K562 (cell line): ENCODE measurements around the gene ACO2. TPM values are rescaled to one million over a fixed set of nuclear protein-coding genes. Genes with fewer than 3 reads are reported as not detected.
A peak's percentile ranks its signal among the peaks of the same experiment; 100 is the strongest.

Experiments used
- ATAC-seq: fragments of 200-7000 bp; cut with Tn5 transposase; 3 replicates; pipeline ENCODE4 v1.9.1; 2020; ENCODE audit warnings: moderate library complexity
- BruUV-seq: library from RNA; stranded (reverse); fragments of 400-500 nt; replicated peaks from 2 replicates; lab custom pipeline; 2021; lab: Mats Ljungman, UMichigan
- CTCF ChIA-PET: fragments of 300-600 bp; formaldehyde crosslinking; extraction: SDS; loops from one replicate; lab custom pipeline; 2021; ENCODE audit warnings: low intra/inter-chr PET ratio; lab: Yijun Ruan, JAX
- POLR2A ChIA-PET: fragments of 300-600, 350-650 bp; sonication (Branson Sonifier 250); formaldehyde crosslinking; extraction: SDS; loops from one replicate; lab custom pipeline; 2021; ENCODE audit warnings: antibody characterized with exemption, inconsistent platforms; lab: Yijun Ruan, JAX
- DNase-seq, 4 experiments: peaks; one replicate each; pipeline versions ENCODE4 v3.0.0 to v3.0.0-alpha.2; 2011 to 2018; ENCODE audit warnings: low spot score in 3 of 4, mixed read lengths in 3 of 4; ENCODE audit errors: extremely low read depth in 1 of 4
- FAIRE-seq: peaks from 2 replicates; lab custom pipeline; 2011; peaks lifted over from hg19 to GRCh38; lab: Jason Lieb, UNC
- H2AFZ ChIP-seq: 2 replicates; pipeline ENCODE4 v1.6.0; 2011; ENCODE audit warnings: low read depth, low read length, control low read depth, inconsistent platforms
- H3K27ac ChIP-seq: fragments of 200-600 bp; 3 replicates; pipeline ENCODE4 v1.8.0; 2011; ENCODE audit warnings: low read depth, mild to moderate bottlenecking, control low read depth, inconsistent platforms, low read length, moderate library complexity, mixed read lengths; ENCODE audit errors: extremely low read depth
- H3K27me3 ChIP-seq, 2 experiments: fragments of 300-600 bp in 1 of 2; 2 replicates in 1 of 2; 3 replicates in 1 of 2; pipeline versions ENCODE4 v1.6.0 to v1.8.0; 2011; ENCODE audit warnings: inconsistent platforms in 2 of 2, low read length in 2 of 2, mild to moderate bottlenecking in 1 of 2, mixed read lengths in 1 of 2, moderate library complexity in 1 of 2; ENCODE audit not compliant: control insufficient read depth in 2 of 2, insufficient read depth in 2 of 2
- H3K36me3 ChIP-seq: fragments of 300-600 bp; 3 replicates; pipeline ENCODE4 v1.8.0; 2011; ENCODE audit warnings: mild to moderate bottlenecking, low read length, inconsistent platforms; ENCODE audit not compliant: control insufficient read depth, insufficient read depth
- H3K4me1 ChIP-seq, 2 experiments: fragments of 200-600 bp in 1 of 2; replicated peaks in 1 of 2; 2 replicates in 1 of 2; 3 replicates in 1 of 2; pipeline versions ENCODE4 v1.5.1 to v1.8.0; 2011; ENCODE audit warnings: inconsistent platforms in 2 of 2, low read length in 2 of 2, mild to moderate bottlenecking in 1 of 2, mixed read lengths in 1 of 2, moderate library complexity in 1 of 2; ENCODE audit not compliant: control insufficient read depth in 2 of 2, insufficient read depth in 2 of 2
- H3K4me2 ChIP-seq: 2 replicates; pipeline ENCODE4 v1.6.1; 2011; ENCODE audit warnings: low read length, control low read depth, inconsistent platforms, mixed read lengths; ENCODE audit not compliant: insufficient read depth
- H3K4me3 ChIP-seq: fragments of 200-600 bp; sonication (generic), shearing (Covaris generic); 2 replicates; pipeline ENCODE4 v1.5.1; 2016; ENCODE audit warnings: control low read depth, inconsistent platforms
- H3K79me2 ChIP-seq: fragments of 200-600 bp; 3 replicates; pipeline ENCODE4 v1.8.0; 2011; ENCODE audit warnings: low read length, inconsistent platforms; ENCODE audit not compliant: control insufficient read depth, insufficient read depth
- H3K9ac ChIP-seq, 2 experiments: 2 replicates each; pipeline versions ENCODE4 v1.6.0 to v1.6.1; 2011; ENCODE audit warnings: low read depth in 2 of 2, low read length in 2 of 2, control low read depth in 1 of 2, inconsistent platforms in 1 of 2, mild to moderate bottlenecking in 1 of 2, mixed read lengths in 1 of 2; ENCODE audit not compliant: insufficient read depth in 1 of 2
- H3K9me1 ChIP-seq: one replicate; pipeline ENCODE4 v1.6.0; 2011; ENCODE audit warnings: inconsistent platforms, mild to moderate bottlenecking, low read length, moderate library complexity; ENCODE audit not compliant: control insufficient read depth, insufficient read depth
- H3K9me3 ChIP-seq: replicated peaks from 2 replicates; pipeline ENCODE4 v1.5.1; 2011; ENCODE audit warnings: low read depth, low read length, inconsistent platforms; ENCODE audit not compliant: control insufficient read depth, insufficient read depth
- H4K20me1 ChIP-seq: replicated peaks from 2 replicates; pipeline ENCODE4 v1.6.1; 2011; ENCODE audit warnings: low read length, inconsistent platforms, mixed read lengths; ENCODE audit not compliant: control insufficient read depth, insufficient read depth
- BRF1 ChIP-seq: IDR thresholded peaks from 3 replicates; pipeline ENCODE4 v1.6.1; 2011; ENCODE audit warnings: borderline replicate concordance, mild to moderate bottlenecking; ENCODE audit not compliant: insufficient read length; ENCODE audit errors: extremely low read depth
- HDAC1 ChIP-seq, 2 experiments: fragments of 450-650 bp; IDR thresholded peaks; 2 replicates each; pipeline ENCODE4 v1.6.1; 2016 to 2017; ENCODE audit warnings: inconsistent platforms in 1 of 2, mild to moderate bottlenecking in 1 of 2, moderate library complexity in 1 of 2
- TAF9B ChIP-seq: fragments of 450-650 bp; IDR thresholded peaks from 2 replicates; pipeline ENCODE4 v1.6.1; 2018; ENCODE audit warnings: mild to moderate bottlenecking; ENCODE audit not compliant: partially characterized antibody
- ZNF395 ChIP-seq: fragments of 200-800 bp; sonication (Bioruptor generic); IDR thresholded peaks from 2 replicates; pipeline ENCODE4 v1.6.1; 2017; ENCODE audit warnings: missing genetic modification characterization, missing compliant biosample characterization
- ZNF512 ChIP-seq: IDR thresholded peaks from 2 replicates; pipeline ENCODE4 v1.6.1; 2016; ENCODE audit warnings: missing genetic modification characterization, missing compliant biosample characterization
- WGBS: fragments of 100-300 bp; shearing (Covaris generic); methylation state at CpG from one replicate; pipeline ENCODE4 v1.1.6; 2016; ENCODE audit warnings: low coverage, mixed read lengths; ENCODE audit not compliant: insufficient coverage; ENCODE audit errors: missing lambda C conversion rate; 5-methylcytosine and 5-hydroxymethylcytosine counted together
- in situ Hi-C: fragments of 300-500 bp; cut with MboI; formaldehyde crosslinking; loops from 4 replicates; pipeline ENCODE4 v1.15.0; 2018; ENCODE audit warnings: inconsistent platforms, mixed read lengths
- intact Hi-C: fragments of 100-400 bp; cut with micrococcal nuclease; formaldehyde crosslinking; loops from 2 replicates; pipeline ENCODE4 v1.14.2; 2022
- polyA plus RNA-seq, 8 experiments: library from polyadenylated mRNA; depleted of rRNA in 4 of 8; stranded (reverse) in 5 of 8; unstranded in 3 of 8; fragments of >200 nt; fragmentation: Nextera tagmentation in 2 of 8; fragmentation: Illumina TruSeq in 1 of 8; extraction: Ambion mirVana in 2 of 8; extraction: Trizol in 1 of 8; gene quantifications; 2 replicates each; pipeline versions ENCODE4 v1.2.1 to v1.2.3, GENCODE V29; 2011 to 2014; ENCODE audit warnings: inconsistent platforms in 1 of 8, missing spikeins in 1 of 8
- total RNA-seq, 7 experiments: library from RNA; depleted of rRNA in 6 of 7; stranded (reverse); fragments of >200 nt in 6 of 7; fragmentation: Illumina TruSeq in 2 of 7; extraction: Trizol in 2 of 7; gene quantifications; 2 replicates each; pipeline versions ENCODE4 v1.2.1 to v1.2.3, GENCODE V29; 2011 to 2021; ENCODE audit warnings: low replicate concordance in 1 of 7

Gene ACO2
- total and polyA plus RNA-seq, 9 of the 15 experiments (the other 6 are each of a cell fraction or from before 2014, with no cell fraction given) = 16.2 to 119 (median 43.2) TPM

- ATAC-seq (no peak), FAIRE-seq (no peak), DNase-seq (no peak)
- H3K4me2 ChIP-seq = no peak overlapping the region
- H3K27me3 ChIP-seq = no peaks in the 10 kb centered on the region
- no peaks in the 10 kb centered on the region for H4K20me1 ChIP-seq
- peak overlapping the region; percentile 69; the same call in 1 of the 3 replicates for H3K27ac ChIP-seq
- intact Hi-C loops (loop anchor here (5.0 kb wide), 1 partner anchor 44 kb away; the partner anchor contains the start of genes ACO2 and PHF5A), in situ Hi-C loops (no loop called here)
- whole genome bisulfite sequencing = 72% methylated on average over 2 of the region's 2 CpGs
- peaks cover 89% of the 10 kb centered on the region for H3K36me3 ChIP-seq
- ChIA-PET POLR2A (interaction anchor here (0.7 kb wide), 1 partner anchor 67 kb away, joined by 3 read pairs; no protein-coding TSS in a partner anchor), CTCF (no interaction called here)
- no peaks in the 10 kb centered on the region for H3K9me3 ChIP-seq
- peaks cover 17 to 32% of the 10 kb centered on the region in 2 experiments for H3K4me1 ChIP-seq
- H3K79me2 ChIP-seq = peaks cover 20% of the 10 kb centered on the region
- no peak overlapping the region for H2AFZ ChIP-seq
- peak overlapping the region in 1 of 2 experiments; percentile 52; a peak in 1 of 4 replicates for H3K9ac ChIP-seq
- no TSS peak for BruUV-seq
- no peak overlapping the region for H3K4me3 ChIP-seq
- TF ChIP-seq ZNF395 (CRISPR knock-in tag) (no peak), ZNF512 (tag) (no peak), TAF9B (no peak), HDAC1 (IDR thresholded peaks at IDR 0.05) (no peak), BRF1 (no peak)
- no peaks in the 10 kb centered on the region for H3K9me1 ChIP-seq
These were observed 42.6 kb downstream of the ACO2 start for GRCh38 chr22:41511521-41511968.
